ENCODE results near the gene PTPRQ.

Gene PTPRQ

GRCh38 chr12:80576641-80577418, 132.8 kb downstream of the PTPRQ start:
- no peak for DNase-seq

DNA sequence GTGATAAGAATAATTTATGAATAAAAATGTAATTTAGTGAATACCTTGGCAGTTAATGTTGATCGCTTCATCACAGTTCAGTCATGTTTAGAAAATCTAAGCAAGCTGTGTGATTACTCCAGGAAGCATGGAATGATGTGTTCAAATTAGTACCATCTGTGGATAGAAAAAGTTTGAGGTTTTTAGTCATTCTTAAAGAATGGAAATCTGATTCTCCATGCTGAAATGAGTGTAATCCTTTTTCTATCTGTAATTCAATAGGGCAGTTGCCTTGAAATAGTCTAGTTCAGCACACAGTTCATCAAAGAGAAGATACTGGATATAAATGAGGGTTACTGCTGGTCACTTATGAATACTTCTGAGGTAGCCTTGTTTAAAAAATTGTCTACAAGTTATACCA, 136.2 kb downstream of the PTPRQ start:
- no peak for DNase-seq

GRCh38 chr12:80581783-80582182, 137.7 kb downstream of the PTPRQ start:
- DNase-seq: no peak

GRCh38 chr12:80582431-80582830, 138.4 kb downstream of the PTPRQ start:
- no peak for DNase-seq

DNA sequence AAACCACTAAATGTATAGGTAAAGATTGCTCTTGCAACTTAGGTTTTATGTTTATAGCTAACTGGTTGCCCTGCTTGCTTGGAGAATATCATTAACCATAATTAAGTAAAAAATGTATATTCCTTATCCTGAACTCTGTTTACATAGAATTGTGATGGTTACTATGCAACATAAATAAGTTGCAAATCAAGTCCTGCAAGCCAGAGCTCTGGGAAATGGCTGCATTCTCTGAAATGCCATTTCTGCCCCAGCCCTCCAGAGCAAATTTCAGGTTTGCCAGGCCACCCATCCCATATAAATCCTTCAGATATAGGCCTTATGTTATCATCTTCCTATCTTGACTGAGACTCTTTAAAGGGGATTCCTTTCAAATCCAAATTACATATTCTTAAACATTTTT, 145.0 kb downstream of the PTPRQ start:
- DNase-seq: no peak

DNA sequence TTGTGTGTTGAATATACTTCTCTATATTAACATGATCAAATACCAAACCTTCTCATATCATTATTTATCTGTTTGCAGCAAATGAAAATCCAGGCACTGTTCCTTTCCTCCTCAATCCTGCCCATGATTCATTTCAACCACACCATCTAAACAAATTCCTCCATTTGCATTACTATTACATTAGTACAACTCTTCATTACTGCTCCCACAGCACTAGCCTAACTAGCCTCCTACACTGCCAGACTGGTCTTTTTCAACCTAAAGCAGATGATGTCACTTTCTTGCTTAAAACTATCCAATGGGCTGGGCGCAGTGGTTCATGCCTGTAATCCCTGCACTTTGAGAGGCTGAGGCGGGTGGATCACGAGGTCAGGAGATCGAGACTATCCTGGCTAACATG, 146.1 kb downstream of the PTPRQ start:
- DNase-seq: no peak

DNA sequence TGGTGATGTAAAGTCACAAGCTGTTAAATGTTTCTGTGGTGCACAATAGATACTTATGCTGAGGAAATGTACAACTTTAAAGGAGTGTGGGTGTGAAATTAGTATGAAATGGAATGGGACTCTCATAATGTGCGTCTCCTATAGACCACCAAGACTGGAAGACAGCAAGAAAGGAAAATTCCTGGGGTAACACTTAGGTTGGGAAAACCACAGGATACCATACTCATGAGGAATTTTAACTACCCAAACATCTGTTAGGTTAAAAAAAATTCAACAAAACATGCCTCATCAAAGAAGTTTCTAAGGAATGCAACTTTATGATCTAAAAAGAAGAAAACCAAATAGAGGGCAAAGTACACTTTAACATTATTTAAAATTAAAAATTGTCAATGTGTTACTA, 149.7 kb downstream of the PTPRQ start:
- DNase-seq: no peak

DNA sequence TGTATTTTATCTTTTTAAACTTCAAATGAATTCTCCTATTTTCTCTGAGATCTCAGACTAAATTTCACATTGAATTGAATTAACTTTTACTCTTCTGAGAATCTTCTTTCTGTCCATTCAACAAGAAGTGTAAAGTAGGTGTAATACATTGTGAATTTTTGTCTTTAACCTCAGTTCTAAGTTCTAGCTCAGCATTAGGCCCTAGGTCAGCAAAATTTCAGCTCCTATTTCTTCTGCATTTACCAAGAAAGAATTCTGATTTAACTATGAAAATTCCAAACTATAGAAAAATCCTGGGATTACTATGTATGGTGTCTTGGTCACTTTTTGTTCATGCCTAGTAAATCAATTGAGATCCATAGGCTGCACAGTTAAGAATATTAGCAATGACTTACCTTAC, 152.5 kb downstream of the PTPRQ start:
- no peak for DNase-seq

DNA sequence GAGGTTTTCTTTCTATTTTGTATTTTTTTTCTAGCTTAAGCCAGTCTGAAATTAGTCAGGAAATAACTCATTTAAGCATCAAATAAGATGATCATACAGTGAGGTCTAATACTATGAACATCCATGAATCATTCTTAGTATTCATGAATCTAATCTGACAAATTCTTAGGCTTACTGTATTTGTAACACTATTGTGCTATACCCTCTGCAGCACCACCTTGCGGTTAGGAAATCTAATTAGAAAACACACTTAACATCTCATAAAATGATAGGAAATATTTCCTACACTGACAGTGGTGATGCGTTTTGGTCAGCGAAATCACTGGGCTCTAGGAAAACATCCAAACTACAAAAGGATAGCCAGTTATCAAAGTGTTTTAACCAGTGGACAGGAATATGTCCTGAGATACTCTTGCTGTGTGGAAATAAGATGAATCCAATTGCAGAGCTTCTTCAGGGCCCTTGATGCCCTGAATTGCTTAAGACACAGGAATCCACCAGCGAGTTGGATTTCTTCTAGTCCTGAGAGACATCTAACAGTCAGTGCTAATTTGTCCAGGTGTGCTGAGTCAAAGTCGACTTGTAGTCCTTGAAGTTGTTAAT, 154.1 kb downstream of the PTPRQ start:
- DNase-seq: peak; percentile 6

DNA sequence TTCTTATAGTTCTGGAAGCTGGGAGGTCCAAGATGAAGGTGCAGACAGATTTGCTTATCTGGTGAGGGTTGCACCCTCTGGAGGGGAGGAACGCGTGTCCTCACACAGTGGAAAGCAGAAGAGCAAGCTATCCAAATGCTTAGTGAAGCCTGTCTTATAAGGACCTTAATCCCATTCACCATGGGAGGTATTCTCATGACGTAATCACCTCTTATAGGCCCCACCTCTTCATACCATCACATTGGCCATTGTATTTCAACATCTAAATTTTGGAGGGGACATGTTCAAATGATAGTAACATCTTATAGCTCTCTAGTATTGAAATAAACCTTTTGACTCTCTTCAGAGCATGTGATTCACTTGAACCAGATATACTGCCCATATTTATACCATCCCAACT, 158.4 kb downstream of the PTPRQ start:
- no peak for DNase-seq

DNA sequence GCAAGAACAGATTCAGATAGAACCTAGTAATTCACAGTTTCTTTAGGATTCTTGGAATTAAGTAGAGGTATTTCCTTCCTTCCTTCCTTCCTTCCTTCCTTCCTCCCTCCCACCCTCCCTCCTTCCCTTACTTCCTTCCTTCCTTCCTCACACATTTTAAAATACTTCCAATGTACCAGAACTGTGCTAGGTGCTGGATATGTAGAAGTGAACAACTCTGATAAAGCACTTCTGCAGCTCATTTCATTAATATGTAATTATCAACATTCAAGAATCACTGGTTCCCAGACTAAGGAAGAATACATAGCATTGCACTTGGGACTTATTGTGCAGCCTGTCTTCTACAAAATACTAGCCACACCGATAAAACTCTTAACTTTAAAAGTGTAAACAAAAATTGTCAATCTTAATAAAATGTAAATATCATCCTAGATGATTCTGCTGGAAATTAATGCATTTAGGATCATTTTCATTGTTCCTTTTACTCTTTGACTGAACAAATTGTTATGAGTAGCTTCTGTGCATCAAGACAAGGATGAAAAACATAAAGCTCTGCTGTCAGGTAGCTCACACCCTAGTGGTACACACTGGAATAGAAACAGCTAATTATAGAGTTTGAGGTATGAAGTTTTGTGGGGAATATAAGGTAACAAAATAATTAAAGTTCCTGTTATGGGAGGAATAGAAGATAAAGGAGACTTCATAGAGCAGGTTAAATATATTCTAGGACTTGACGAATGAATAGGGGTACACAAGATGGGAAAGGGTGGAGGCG, 163.5 kb downstream of the PTPRQ start:
- no peak for DNase-seq

DNA sequence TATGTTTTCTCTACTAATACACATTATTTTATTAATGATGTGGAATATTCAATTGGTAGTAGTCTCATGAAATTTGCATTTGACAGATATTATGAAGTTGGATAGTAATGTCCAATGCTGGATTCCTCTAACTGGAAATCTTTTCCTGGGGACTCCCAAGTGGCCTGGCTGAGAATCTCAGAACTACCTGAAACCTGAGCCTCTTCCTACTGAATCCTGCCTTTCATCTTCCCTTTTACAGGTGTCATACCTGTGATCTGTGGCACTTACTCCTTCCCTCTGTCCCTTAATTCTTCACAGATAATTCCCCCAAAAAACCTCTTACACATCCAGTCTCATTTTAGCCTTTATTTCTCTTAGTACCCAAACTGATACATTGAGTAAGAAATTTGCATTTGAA, 173.7 kb downstream of the PTPRQ start:
- no peak for DNase-seq

DNA sequence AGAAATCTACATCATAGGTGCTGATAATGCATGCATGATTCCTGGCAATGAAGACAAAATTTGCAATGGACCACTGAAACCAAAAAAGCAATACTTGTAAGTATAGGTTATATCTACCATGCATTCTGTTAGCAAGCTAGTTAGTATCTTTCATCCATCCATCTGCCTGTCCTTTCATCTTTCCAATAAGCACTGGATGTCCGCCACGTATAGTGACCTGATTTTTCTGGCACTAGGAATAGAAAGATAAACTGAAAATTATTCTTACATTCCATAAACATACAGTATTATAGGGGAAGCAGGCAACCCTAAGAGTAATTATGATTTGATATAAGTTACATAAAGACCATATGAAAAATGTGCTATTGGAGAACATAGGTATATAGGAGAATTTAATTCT, 176.2 kb downstream of the PTPRQ start:
- DNase-seq: no peak

- no peak for DNase-seq
Measured at GRCh38 chr12:80622271-80622670, 178.2 kb downstream of the PTPRQ start.

GRCh38 chr12:80625051-80625450, 181.0 kb downstream of the PTPRQ start:
- DNase-seq: no peak

DNA sequence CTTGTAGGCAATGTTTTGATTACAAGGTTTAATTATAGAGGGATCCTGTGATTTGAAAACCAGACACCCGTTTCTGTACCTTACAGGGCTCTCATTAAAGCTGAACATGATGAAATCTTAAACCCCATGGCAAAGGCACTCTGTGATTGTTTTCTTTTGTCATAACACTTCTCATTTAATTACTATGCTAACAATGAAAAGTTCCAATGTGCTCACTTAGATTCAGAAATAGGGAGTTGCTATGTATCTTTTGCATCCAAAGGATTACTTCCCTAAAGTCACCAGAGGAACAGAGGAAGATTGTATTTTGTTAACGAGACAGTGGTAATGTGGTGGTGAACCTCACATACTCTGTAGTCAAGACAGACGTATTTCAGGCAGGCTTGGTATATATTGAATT, 181.9 kb downstream of the PTPRQ start:
- DNase-seq: no peak

DNA sequence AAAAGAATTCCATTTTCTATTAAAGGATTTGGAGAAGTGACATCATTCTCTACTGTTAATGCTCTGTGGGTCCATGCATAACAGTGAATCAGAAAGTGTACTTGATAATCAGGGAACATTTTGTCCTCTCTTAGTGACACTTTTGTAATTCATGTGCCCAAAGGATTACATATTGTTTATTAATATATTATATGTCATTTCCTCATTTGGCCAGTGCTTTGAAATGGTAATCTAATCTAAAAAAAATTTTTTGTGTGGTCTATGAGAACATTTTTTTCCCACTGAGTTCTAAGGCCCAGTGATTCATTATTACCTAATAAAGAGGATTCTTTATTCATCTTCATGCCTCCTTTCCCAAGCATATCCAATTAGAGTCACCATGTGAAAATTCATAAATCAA, 183.7 kb downstream of the PTPRQ start:
- DNase-seq: no peak

DNA sequence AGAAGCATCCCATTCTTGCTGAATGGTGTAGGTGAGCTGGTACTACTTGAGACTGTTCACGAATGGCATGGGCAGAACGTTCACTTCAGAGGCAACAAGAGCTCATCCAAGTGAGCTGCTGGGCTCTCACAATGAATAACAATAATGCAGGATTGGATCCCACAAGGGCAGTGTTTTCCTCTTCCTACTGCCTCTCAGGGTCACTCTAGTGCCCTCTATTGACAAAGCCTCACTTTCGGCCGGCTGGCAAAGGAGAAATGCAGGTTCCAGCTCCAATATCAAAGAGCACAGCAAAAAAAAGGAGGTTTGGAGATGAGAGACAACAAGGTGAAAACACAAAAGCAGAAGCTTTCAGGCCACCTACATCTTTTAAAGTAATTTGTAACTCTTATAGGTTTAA, 188.8 kb downstream of the PTPRQ start:
- peak; percentile 7 for DNase-seq

GRCh38 chr12:80634903-80635302, 190.9 kb downstream of the PTPRQ start:
- DNase-seq: no peak

DNA sequence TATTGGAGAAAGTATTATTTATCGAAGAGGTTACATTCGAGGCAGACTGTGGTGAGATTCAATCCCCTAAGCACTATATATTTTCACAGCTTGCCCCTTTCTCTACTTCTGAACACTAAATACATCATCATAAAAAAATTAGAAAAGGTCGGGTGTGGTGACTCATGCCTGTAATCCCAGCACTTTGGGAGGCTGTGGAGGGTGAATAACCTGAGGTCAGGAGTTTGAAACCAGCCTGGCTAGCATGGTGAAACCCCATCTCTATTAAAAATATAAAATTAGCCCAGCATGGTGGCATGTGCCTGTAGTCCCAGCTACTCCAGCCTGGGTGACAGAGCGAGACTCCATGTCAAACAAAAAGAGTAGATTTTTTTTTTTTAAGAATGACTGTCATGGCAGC, 192.8 kb downstream of the PTPRQ start:
- no peak for DNase-seq

DNA sequence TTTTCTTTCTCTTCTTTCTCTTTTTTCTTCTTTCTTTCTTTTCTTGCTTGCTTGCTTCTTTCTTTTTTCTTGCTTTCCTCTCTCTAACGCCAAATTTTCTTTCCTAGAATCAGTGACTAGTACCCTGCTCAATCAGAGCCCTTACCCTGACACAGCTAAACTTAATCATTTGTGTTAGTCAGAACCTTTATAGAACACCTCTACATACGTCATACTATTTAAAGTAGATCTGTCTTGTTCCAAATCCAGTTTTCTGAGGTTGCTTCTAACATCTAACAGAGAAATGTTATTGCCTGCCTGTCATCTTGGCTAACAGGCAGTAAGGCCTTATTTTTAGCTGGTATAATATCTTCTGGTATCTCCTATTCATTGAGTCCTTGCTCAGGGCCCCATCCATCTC, 197.9 kb downstream of the PTPRQ start:
- DNase-seq: no peak

DNA sequence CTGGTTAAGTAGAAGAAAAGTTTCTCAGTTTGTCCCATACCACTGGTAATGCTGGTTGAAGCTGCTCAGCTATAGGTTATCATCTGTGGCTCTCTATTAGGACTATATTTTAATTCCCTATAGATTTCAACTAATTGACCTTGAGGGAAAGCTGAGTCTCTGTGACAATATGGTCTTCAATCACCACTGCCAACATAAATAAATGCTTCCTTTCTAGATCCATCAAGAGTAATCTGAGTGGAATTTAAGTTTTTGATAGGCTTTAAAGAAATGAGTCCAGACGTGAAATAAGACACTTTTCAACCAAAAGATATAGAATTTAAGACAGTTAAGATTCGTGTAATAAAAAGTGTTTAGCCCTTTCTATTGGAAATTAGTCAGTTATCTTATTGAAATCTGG, 199.9 kb downstream of the PTPRQ start:
- no peak for DNase-seq

DNA sequence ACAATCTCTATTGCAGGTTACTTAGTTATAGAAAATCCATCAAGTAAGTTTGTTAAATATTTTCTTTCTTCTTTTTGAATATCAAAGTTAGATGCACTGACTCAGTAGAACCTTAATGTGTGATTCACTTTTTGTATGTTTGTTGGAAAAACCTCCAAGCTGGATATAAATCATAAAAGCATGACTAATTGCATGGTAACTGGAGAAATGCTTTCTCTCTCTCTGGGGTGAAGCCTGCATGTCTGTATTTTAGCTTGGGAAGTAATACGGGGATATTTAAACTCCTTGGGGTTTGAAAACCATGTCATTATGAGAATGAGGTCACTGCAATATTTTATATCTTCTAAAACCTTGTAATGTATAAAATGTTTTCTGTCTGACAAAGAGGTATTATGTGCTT, 204.8 kb downstream of the PTPRQ start:
- DNase-seq: no peak

- DNase-seq: no peak
Measured at GRCh38 chr12:80655751-80656150, 211.7 kb downstream of the PTPRQ start.
